HG02970 (cell line): ENCODE measurements around the gene TXNDC15.

Experiments used
- ATAC-seq: cut with Tn5 transposase; IDR thresholded peaks from one replicate; pipeline ENCODE4 v1.9.1; 2021; ENCODE audit warnings: mild to moderate bottlenecking, moderate library complexity, moderate number of reproducible peaks; ENCODE audit not compliant: unreplicated experiment, low FRiP score

TXNDC15 gene

DNA sequence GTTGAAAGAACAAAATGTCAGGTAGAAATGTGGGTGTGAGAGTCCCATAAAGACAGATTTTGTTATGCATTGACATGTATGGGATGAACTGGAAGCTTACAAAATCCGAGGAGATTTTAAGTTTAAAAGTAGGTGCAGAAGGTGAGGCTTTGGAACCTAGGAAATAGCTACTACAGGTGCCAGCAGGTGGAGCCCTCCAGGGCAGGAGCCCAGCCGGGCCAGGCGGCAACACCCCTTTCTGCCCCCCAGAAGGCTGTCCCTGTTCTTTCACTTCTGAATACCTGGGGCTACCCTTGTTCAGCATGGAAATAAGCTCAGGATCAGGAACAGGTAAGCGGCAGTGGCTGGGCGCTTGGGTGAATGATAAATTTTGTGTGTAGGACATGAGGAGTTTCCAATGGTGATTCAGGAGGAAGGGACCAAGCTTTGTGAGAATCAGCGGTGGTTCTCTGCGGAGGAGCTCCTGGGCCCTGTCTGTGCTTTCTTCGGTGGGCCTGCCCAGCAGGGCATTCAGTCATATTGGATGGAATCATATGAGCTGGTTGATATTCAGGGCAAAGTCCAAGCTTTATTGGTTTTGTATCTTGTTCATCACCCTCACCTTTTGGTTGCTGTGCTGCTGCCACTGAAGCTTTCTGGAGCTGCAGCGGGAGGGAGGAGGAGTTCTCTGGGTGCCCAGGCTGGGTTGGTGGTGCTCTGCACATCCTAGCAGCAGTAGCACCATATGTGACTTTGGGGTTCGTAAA lies 43.1 kb downstream of the TXNDC15 start:
- no peak for ATAC-seq

DNA sequence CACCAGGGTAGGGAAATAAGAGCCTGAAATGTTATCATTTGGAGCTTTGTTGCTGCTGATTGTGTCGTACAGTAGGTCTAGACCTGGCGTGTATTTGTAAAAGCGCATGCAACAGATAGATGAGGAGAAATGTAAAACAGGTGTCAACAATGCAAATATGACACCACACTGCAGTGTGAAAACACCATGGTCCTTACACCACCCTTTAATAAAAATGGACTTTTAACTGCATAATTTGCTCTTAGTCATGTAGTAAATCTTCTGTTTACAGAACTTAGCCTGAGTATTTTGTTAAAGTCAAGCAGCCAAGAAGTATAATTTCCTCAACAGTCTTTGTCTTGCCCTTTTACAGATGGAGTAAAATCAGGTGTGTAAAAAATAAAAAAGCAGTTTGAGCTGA lies 44.7 kb downstream of the TXNDC15 start:
- no peak for ATAC-seq

DNA sequence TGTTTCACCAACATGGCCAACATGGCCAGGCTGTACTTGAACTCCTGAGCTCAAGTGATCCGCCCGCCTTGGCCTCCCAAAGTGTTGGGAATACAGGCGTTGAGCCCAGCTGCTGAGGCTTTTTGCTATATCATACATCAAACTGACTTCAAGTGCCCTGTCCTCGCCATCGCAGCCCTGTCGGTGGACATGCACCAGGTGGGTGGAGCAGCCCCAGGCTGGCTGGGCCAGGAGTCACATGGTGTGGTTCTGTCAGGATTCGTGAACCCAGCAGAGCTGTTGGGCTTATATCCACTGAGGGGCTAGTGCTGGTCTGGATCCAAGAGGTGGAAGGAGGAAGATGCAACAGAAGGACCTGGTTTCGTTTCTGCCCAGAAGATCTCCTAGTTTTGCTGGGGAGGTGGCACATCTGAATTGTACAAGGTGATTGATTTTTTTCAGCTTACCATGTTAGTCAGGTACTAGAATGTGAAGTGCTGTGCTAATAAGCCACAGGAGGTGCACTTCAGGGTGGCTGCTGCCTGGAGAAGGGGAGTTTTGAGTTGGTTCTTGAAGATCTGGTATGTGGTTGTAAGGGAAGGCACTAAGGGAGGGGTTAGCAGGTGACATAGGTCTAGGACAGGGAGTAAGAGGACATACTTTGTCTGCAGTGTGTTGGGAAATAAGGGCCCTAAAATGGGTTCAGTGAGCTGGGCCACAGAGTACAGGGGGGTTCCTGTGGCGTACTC lies 46.8 kb downstream of the TXNDC15 start:
- ATAC-seq, result no peak

DNA sequence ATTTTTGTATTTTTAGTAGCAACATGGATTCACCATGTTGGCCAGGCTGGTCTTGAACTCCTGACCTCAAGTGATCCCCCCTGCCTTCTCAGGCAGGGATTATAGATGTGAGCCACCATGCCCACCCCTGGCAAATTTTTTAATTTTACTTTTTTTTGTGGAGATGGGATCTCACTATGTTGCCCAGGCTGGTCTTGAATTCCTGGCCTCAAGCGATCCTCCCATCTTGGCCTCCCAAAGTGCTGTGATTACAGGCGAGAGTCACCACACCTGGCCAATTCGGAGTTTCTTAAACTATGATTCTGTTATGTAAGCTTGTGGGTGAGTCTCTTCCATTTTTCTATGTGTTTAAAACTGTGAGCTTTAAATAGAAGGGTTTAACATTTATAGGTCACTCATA lies 58.3 kb downstream of the TXNDC15 start:
- ATAC-seq, result no peak

DNA sequence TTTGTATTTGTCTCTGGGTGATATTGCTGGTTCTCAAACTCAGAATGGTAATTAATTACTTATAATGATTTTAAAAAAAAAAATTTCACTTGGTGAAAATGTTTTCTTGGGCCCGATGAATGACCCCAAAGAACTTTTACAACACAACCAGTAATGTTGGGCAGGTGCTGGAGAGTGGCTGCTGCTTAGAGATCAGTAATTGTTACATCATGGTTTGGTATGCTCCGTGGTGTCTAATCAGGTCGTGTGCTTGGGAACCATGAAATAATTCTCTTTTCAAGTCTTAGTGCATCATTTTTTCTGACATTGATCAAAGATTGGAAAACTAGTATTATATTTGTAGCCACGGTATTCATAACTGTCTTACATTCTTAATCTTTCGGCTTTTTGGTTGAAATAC lies 60.0 kb downstream of the TXNDC15 start:
- ATAC-seq, result no peak

DNA sequence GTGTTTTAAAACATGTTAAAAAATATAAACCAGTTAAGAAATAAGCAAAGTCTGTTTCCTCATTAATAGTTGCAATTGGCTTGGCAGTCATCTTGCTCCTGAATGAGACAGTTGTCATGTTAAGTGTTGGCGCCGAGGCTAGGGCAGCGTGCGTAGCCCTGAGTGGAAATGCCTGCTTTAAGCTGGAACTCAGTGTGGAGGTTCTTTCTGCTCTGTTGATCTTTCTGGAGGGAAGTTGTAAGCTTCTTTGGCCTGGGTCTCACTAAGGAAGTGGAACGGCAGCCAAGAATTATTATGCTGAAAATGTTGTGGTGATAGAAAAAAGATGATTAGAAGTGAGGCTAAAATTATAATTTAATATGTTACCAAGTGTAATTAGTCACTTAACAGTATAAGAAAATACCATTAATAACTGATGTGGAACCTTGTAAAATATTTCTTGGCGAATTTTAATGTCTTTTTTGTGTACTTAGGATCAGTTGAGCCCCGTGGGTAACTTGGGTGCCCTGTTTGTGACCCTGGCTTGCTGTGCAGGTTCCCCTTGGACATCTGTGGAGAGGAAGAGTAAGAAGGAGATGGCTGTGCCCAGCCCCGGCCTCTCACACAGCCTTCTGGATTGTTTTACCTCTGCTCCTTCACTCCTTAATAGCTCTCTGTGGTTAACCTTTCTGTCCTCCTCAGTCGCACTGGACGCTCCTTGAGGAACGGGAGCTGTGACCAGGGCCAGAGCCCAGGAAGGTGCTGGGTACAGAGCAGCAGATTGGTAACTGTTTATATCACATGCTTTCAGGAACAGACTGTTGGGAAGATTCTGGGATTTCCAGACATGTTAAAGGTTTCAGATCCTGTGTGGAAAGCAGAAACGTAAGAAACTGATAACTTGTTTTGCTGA lies 61.8 kb downstream of the TXNDC15 start:
- ATAC-seq, result no peak

DNA sequence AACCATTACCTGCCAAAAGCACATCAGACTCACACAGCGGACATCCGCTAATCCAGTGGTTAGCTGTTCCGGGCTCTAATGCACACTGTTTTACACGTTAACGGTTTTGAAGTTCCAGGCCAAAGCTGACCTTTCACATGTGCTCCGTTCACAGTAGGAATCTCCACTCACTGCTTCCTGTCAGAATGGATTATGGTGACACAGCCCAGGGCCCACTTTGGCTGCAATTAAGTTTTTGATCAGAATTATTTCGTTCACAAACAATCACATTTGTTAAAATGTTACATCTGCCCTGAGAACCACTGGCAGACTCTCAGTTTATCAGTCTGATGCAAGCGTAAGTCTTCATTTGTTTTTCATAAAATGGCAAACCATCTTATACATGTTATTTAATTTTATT lies 63.4 kb downstream of the TXNDC15 start:
- no peak for ATAC-seq

DNA sequence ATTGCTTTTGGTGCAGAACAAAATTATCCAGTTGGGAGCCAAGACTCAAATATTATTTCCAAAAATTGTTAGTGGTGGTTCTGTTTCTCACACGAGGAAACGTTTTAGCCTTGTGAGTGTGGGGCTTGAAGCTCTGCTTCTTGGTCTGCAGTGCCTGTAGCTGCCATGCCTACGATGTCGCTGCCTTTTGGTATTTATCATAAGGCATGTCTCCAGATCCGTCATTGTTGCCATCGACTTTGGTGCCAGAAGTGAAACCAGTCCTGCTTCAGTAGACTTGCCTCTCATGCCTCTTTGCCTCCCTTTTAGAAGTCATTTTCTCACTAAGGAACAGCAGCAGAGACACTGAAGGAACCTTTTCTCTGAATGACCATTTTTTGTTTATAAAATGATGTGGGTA lies 63.9 kb downstream of the TXNDC15 start:
- ATAC-seq, result no peak

DNA sequence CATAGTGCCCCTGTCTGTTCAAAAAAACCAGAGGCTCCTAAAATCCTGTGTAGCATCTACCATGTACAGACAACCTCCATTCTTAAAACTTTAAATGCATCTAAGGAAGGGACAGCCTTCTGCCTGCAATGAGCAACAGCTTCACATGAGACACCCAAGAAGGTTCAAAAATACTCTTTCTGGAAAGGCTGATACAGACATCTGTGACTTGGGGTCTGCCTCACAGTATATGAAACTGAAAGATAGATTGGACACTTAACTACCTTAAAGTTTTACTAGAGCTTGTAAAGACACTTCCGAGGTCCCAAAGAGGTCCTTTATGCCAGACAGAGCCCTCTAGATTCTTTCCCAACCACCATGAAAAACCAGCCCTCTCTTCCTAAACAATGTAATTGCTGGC lies 65.3 kb downstream of the TXNDC15 start:
- no peak for ATAC-seq

DNA sequence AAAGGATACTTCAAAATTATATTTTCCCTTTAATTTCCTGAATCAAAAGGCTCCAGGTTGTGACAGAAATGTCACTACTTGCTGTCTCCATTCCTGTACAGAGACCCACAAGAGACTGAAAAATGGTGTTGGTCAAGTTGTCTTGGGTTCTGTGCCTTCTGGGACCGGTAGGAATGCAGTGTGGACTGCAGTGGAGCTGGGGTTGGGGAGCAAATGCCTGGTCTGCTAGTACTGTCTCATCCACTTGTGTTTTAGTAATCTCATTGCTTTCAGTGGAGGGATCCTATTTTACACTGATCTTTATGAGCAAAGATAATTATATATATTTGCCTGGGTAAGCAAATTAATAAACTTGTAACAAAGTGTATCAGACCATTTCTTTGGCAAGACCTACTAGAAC lies 69.4 kb downstream of the TXNDC15 start:
- ATAC-seq, result no peak

DNA sequence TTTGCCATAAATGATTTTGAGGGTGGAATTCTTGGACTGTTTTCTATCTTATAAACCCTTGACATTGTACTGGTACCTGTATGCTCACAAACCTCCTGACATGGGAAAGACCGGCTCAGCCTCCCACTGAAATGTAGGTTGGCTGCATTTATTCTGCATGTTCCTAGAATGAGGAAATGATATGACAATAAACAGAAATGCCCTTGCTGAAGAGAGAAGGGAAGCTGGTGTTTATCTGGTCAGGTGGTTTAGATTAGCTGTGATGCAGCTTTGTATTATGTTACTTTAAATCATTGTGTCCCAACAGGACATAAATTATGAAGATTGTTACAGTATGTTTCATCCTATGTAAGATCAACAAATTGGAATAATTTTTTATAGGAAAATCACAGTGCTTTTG lies 70.5 kb downstream of the TXNDC15 start:
- no peak for ATAC-seq

DNA sequence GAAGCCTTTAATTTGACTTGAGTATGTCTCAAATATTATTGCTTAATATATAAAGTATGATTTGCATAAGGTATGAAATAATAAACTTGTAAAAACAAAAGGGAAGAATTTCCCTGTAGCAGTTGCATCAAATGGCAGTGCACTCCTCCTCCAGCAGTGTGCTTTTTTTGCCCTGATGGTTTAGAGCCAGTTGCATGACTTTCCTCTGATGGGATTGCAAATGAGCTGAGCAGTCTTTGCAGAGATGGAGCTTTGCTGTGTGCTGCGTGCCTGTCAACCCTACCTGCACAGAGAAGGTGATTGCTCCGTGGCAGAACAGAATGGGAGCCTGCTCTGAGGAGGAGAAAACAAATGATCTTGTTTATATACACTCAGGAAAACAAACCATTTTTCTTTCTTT lies 70.9 kb downstream of the TXNDC15 start:
- no peak for ATAC-seq

DNA sequence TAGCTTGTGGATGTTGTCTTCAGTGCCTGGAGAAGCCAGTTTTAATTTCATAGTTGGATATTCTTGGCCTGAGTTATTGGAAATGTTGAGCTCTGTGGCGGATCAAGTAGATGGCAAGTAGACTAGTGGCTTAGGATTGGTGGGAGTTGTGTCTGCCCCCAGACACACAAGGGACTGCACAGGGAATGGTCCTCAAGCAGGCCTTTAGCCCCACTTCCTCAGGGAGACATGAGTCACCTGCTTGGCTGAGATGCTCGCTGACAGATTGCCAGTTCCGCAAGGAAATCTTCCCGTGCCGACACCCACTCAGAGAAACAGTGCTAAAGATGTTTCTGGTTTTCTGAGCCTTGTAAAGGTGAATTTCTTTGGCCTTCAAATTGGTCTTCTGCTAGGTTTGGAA lies 74.7 kb downstream of the TXNDC15 start:
- ATAC-seq, result no peak

DNA sequence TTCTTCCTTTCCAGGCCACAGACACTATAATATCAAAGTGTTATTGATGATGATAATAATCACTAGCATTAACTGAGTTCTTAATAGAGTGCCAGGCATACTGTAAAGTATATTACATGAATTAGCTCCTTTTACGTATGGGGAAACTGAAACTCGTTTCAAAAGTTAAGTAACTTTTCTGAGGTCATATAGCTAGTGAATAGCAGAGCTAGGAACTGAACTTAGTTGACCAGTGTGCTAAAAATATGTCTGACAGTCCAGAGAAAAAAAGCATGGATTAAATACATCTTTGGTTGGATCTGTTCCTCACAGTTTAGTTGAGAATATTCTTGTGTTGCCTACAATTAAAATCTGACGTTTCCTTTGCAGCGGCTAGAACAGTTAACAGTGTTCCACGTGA lies 75.1 kb downstream of the TXNDC15 start:
- ATAC-seq, result no peak
